ENCODE data around the gene PTPRO. TPM values are rescaled to one million over a fixed set of nuclear protein-coding genes. Genes with fewer than 3 reads are reported as not detected.

PTPRO gene
- polyA plus RNA-seq, 1 donor from 2014 or later = 9.4 TPM

- H3K4me3 Mint-ChIP-seq = no peak overlapping the region
- H3K4me1 Mint-ChIP-seq = peaks cover 5 to 14% (median 10%) of the 10 kb centered on the region in 3 donors
- no peaks in the 10 kb centered on the region for H3K36me3 Mint-ChIP-seq
- H3K27ac Mint-ChIP-seq = peak overlapping the region in 1 of 3 donors; percentile 88
- no peaks in the 10 kb centered on the region for H3K27me3 Mint-ChIP-seq
- H3K9me3 Mint-ChIP-seq = no peaks in the 10 kb centered on the region
These were observed 212.6 kb downstream of the PTPRO start for GRCh38 chr12:15534874-15535273.

- no peaks in the 10 kb centered on the region for H3K9me3 Mint-ChIP-seq
- no peaks in the 10 kb centered on the region for H3K36me3 Mint-ChIP-seq
- no peak overlapping the region for H3K27ac Mint-ChIP-seq
- peaks cover 5 to 14% (median 10%) of the 10 kb centered on the region in 3 donors for H3K4me1 Mint-ChIP-seq
- no peak overlapping the region for H3K4me3 Mint-ChIP-seq
- H3K27me3 Mint-ChIP-seq = no peaks in the 10 kb centered on the region
These were observed 213.1 kb downstream of the PTPRO start for GRCh38 chr12:15535352-15535781.

GRCh38 chr12:15536446-15536845, 214.1 kb downstream of the PTPRO start:
- H3K27ac Mint-ChIP-seq = no peak overlapping the region
- no peaks in the 10 kb centered on the region for H3K27me3 Mint-ChIP-seq
- peaks cover 5 to 14% (median 10%) of the 10 kb centered on the region in 3 donors for H3K4me1 Mint-ChIP-seq
- H3K36me3 Mint-ChIP-seq = no peaks in the 10 kb centered on the region
- H3K4me3 Mint-ChIP-seq = no peak overlapping the region
- no peaks in the 10 kb centered on the region for H3K9me3 Mint-ChIP-seq

- H3K27me3 Mint-ChIP-seq = no peaks in the 10 kb centered on the region
- H3K4me1 Mint-ChIP-seq = peaks cover 0 to 12% (median 7%) of the 10 kb centered on the region in 3 donors
- no peak overlapping the region for H3K27ac Mint-ChIP-seq
- no peak overlapping the region for H3K4me3 Mint-ChIP-seq
- no peaks in the 10 kb centered on the region for H3K9me3 Mint-ChIP-seq
- peaks cover 2% of the 10 kb centered on the region for H3K36me3 Mint-ChIP-seq
These were observed 216.6 kb downstream of the PTPRO start for GRCh38 chr12:15538881-15539280.

- no peaks in the 10 kb centered on the region for H3K9me3 Mint-ChIP-seq
- H3K4me3 Mint-ChIP-seq = no peak overlapping the region
- H3K36me3 Mint-ChIP-seq = peaks cover 2% of the 10 kb centered on the region
- H3K27me3 Mint-ChIP-seq = no peaks in the 10 kb centered on the region
- no peak overlapping the region for H3K27ac Mint-ChIP-seq
- H3K4me1 Mint-ChIP-seq = peaks cover 5 to 12% (median 6%) of the 10 kb centered on the region in 3 donors
These were observed 217.7 kb downstream of the PTPRO start for GRCh38 chr12:15540005-15540404.

GRCh38 chr12:15540469-15540872, 218.2 kb downstream of the PTPRO start:
- H3K4me1 Mint-ChIP-seq = peaks cover 9 to 16% (median 11%) of the 10 kb centered on the region in 3 donors
- H3K36me3 Mint-ChIP-seq = peaks cover 2% of the 10 kb centered on the region
- no peaks in the 10 kb centered on the region for H3K9me3 Mint-ChIP-seq
- no peak overlapping the region for H3K4me3 Mint-ChIP-seq
- H3K27me3 Mint-ChIP-seq = no peaks in the 10 kb centered on the region
- no peak overlapping the region for H3K27ac Mint-ChIP-seq

GRCh38 chr12:15541996-15542631, 219.8 kb downstream of the PTPRO start:
- Mint-ChIP-seq H3K4me3 (no peak overlapping the region), H3K4me1 (peaks cover 13 to 25% (median 19%) of the 10 kb centered on the region in 3 donors), H3K36me3 (peaks cover 4% of the 10 kb centered on the region), H3K27ac (no peak overlapping the region), H3K27me3 (no peaks in the 10 kb centered on the region), H3K9me3 (no peaks in the 10 kb centered on the region)

- Mint-ChIP-seq H3K27me3 (no peaks in the 10 kb centered on the region), H3K36me3 (peaks cover 5% of the 10 kb centered on the region), H3K27ac (peak overlapping the region in 1 of 3 donors; percentile 4), H3K9me3 (no peaks in the 10 kb centered on the region), H3K4me1 (peaks cover 23 to 33% (median 23%) of the 10 kb centered on the region in 3 donors), H3K4me3 (peak overlapping the region in 1 of 4 donors; percentile 17)
These were observed 221.0 kb downstream of the PTPRO start for GRCh38 chr12:15543347-15543746.

- H3K9me3 Mint-ChIP-seq = no peaks in the 10 kb centered on the region
These were observed 222.3 kb downstream of the PTPRO start for GRCh38 chr12:15544589-15544988.

GRCh38 chr12:15545334-15545733, 223.0 kb downstream of the PTPRO start:
- Mint-ChIP-seq H3K27ac (peak overlapping the region in 2 of 3 donors; percentile 57 to 85), H3K9me3 (no peaks in the 10 kb centered on the region), H3K4me3 (peak overlapping the region; percentile 1 to 81 (median 30)), H3K4me1 (peaks cover 24 to 46% (median 30%) of the 10 kb centered on the region in 3 donors), H3K36me3 (peaks cover 10% of the 10 kb centered on the region), H3K27me3 (no peaks in the 10 kb centered on the region)

More at GRCh38 chr12:15544589-15544988, 222.3 kb downstream of the PTPRO start:
- Mint-ChIP-seq H3K27ac (peak overlapping the region; percentile 57 to 85 (median 71)), H3K36me3 (peaks cover 8% of the 10 kb centered on the region), H3K4me1 (peaks cover 23 to 42% (median 29%) of the 10 kb centered on the region in 3 donors), H3K4me3 (peak overlapping the region in 2 of 4 donors; percentile 20 to 53), H3K27me3 (no peaks in the 10 kb centered on the region)

- Mint-ChIP-seq H3K9me3 (no peaks in the 10 kb centered on the region), H3K27me3 (no peaks in the 10 kb centered on the region), H3K4me3 (peak overlapping the region; percentile 84 to 94 (median 89)), H3K27ac (peak overlapping the region; percentile 84 to 97 (median 97)), H3K4me1 (peaks cover 30 to 53% (median 34%) of the 10 kb centered on the region in 3 donors), H3K36me3 (peaks cover 15% of the 10 kb centered on the region)
These were observed 223.9 kb downstream of the PTPRO start for GRCh38 chr12:15546102-15546701.

GRCh38 chr12:15547063-15547462, 224.8 kb downstream of the PTPRO start:
- H3K9me3 Mint-ChIP-seq = no peaks in the 10 kb centered on the region
- peaks cover 30 to 54% (median 34%) of the 10 kb centered on the region in 3 donors for H3K4me1 Mint-ChIP-seq
- peaks cover 15% of the 10 kb centered on the region for H3K36me3 Mint-ChIP-seq
- H3K27me3 Mint-ChIP-seq = no peaks in the 10 kb centered on the region
- peak overlapping the region; percentile 84 to 97 (median 97) for H3K27ac Mint-ChIP-seq
- H3K4me3 Mint-ChIP-seq = peak overlapping the region; percentile 84 to 94 (median 89)

- Mint-ChIP-seq H3K4me1 (peaks cover 30 to 54% (median 34%) of the 10 kb centered on the region in 3 donors), H3K4me3 (peak overlapping the region; percentile 84 to 94 (median 89)), H3K27ac (peak overlapping the region in 2 of 3 donors; percentile 97), H3K9me3 (no peaks in the 10 kb centered on the region), H3K36me3 (peaks cover 14% of the 10 kb centered on the region), H3K27me3 (no peaks in the 10 kb centered on the region)
These were observed 225.4 kb downstream of the PTPRO start for GRCh38 chr12:15547691-15548090.

GRCh38 chr12:15550793-15551192, 228.5 kb downstream of the PTPRO start:
- Mint-ChIP-seq H3K36me3 (peaks cover 21% of the 10 kb centered on the region), H3K4me3 (peak overlapping the region in 3 of 4 donors; percentile 2 to 59 (median 2)), H3K9me3 (no peaks in the 10 kb centered on the region), H3K27me3 (no peaks in the 10 kb centered on the region), H3K4me1 (peaks cover 19 to 39% (median 27%) of the 10 kb centered on the region in 3 donors), H3K27ac (no peak overlapping the region)

GRCh38 chr12:15555446-15555845, 233.1 kb downstream of the PTPRO start:
- H3K4me3 Mint-ChIP-seq = no peak overlapping the region
- H3K9me3 Mint-ChIP-seq = no peaks in the 10 kb centered on the region
- H3K27me3 Mint-ChIP-seq = no peaks in the 10 kb centered on the region
- H3K36me3 Mint-ChIP-seq = peaks cover 26% of the 10 kb centered on the region
- H3K4me1 Mint-ChIP-seq = peaks cover 5 to 10% (median 5%) of the 10 kb centered on the region in 3 donors
- no peak overlapping the region for H3K27ac Mint-ChIP-seq
